HG03565 (cell line): ENCODE measurements around the gene MAP3K15.
A peak's percentile ranks its signal among the peaks of the same experiment; 100 is the strongest.

ENCODE experiments used
- ATAC-seq: cut with Tn5 transposase; IDR thresholded peaks from one replicate; pipeline ENCODE4 v1.9.1; 2021; ENCODE audit warnings: mild to moderate bottlenecking, moderate library complexity; ENCODE audit not compliant: unreplicated experiment

Gene MAP3K15

GRCh38 chrX:19349264-19349663 is 166.0 kb downstream of the MAP3K15 start:
- ATAC-seq: no peak

- no peak for ATAC-seq
Measured at GRCh38 chrX:19347916-19348315, 167.4 kb downstream of the MAP3K15 start.

GRCh38 chrX:19344661-19345060 is 170.6 kb downstream of the MAP3K15 start:
- no peak for ATAC-seq

- peak; percentile 98 for ATAC-seq
Measured at GRCh38 chrX:19343535-19344408, 171.5 kb downstream of the MAP3K15 start, which contains the start of gene PDHA1. TSS of gene PDHA1 (plus strand) at chrX:19343927. CDS start at chrX:19344038, 111 bp downstream.

GRCh38 chrX:19343085-19343534 is 172.2 kb downstream of the MAP3K15 start:
- no peak for ATAC-seq

GRCh38 chrX:19342331-19342906 is 172.9 kb downstream of the MAP3K15 start:
- ATAC-seq: no peak

- ATAC-seq: no peak
Measured at GRCh38 chrX:19334945-19335626, 180.2 kb downstream of the MAP3K15 start.

GRCh38 chrX:19332983-19333382 is 182.3 kb downstream of the MAP3K15 start:
- no peak for ATAC-seq

- ATAC-seq: no peak
Measured at GRCh38 chrX:19331831-19332230, 183.5 kb downstream of the MAP3K15 start.

GRCh38 chrX:19326567-19326966 is 188.7 kb downstream of the MAP3K15 start:
- ATAC-seq: no peak
